Calu3 (cell line): ENCODE data around the gene GRIK1. TPM values are rescaled to one million over a fixed set of nuclear protein-coding genes. Genes with fewer than 3 reads are reported as not detected.

Experiments
- BruUV-seq: library from RNA; stranded (reverse); fragments of 400-500 nt; replicated peaks from 2 replicates; lab custom pipeline; 2021; lab: Mats Ljungman, UMichigan
- CTCF ChIA-PET: fragments of 300-600 bp; sonication (Branson Sonifier 250); formaldehyde crosslinking; loops from one replicate; lab custom pipeline; 2022; ENCODE audit warnings: antibody characterized with exemption; lab: Charles Lee
- DNase-seq: peaks from one replicate; pipeline ENCODE4 v3.0.0; 2022
- H3K27ac Mint-ChIP-seq: one replicate; pipeline ENCODE4 v1.8.0; 2022; ENCODE audit warnings: mixed read lengths; ENCODE audit not compliant: unreplicated experiment
- H3K27me3 Mint-ChIP-seq: one replicate; pipeline ENCODE4 v1.8.0; 2022; ENCODE audit warnings: mixed read lengths; ENCODE audit not compliant: unreplicated experiment
- H3K36me3 Mint-ChIP-seq: one replicate; pipeline ENCODE4 v1.8.0; 2022; ENCODE audit warnings: mild to moderate bottlenecking, moderate library complexity, mixed read lengths; ENCODE audit not compliant: insufficient read depth, unreplicated experiment
- H3K4me1 Mint-ChIP-seq: one replicate; pipeline ENCODE4 v1.8.0; 2022; ENCODE audit warnings: mild to moderate bottlenecking, low read depth, mixed read lengths; ENCODE audit not compliant: unreplicated experiment
- H3K4me3 Mint-ChIP-seq: one replicate; pipeline ENCODE4 v1.8.0; 2022; ENCODE audit warnings: mild to moderate bottlenecking, low read depth, moderate library complexity, mixed read lengths; ENCODE audit not compliant: unreplicated experiment
- H3K9me3 Mint-ChIP-seq: one replicate; pipeline ENCODE4 v1.8.0; 2022; ENCODE audit warnings: low read depth, mixed read lengths; ENCODE audit not compliant: unreplicated experiment
- intact Hi-C: fragments of 100-400 bp; cut with micrococcal nuclease; formaldehyde crosslinking; loops from one replicate; pipeline ENCODE4 v1.10.0; 2022; ENCODE audit not compliant: unreplicated experiment
- total RNA-seq: library from RNA; stranded (reverse); gene quantifications from 2 replicates; pipeline ENCODE4 v1.2.3, GENCODE V29; 2022
- TF ChIP-seq, protein P1 (sequence below): fragments of 200-600 bp; IDR thresholded peaks from one replicate; pipeline ENCODE4 v1.8.0; 2022; ENCODE audit warnings: antibody characterized with exemption; ENCODE audit not compliant: unreplicated experiment

GRIK1 gene
- total RNA-seq, 1 experiment from 2014 or later = not detected

DNA sequence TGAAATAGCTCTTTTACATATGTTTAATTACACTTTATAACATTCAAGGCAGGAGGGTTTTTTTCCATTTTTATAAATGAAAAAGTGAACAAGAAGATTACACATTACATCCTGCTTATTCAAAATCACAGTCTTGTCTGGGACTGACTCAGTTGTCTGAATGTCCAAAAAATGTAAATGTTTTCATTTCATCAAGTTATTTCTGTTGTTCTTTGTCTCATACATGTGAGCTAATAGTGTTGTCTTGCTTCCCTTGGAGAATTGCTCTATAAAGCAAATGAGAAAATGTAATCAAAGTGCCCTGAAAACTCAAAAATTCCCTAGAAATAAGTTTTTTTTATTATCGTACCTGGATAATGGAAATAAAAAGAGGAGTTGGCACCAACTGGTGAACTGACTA is 242.9 kb downstream of the GRIK1 start:
- CTCF ChIA-PET = no interaction called here
- peaks cover 4% of the 10 kb centered on the region for H3K9me3 Mint-ChIP-seq
- no peaks in the 10 kb centered on the region for H3K36me3 Mint-ChIP-seq
- intact Hi-C loops = no loop called here
- no peak overlapping the region for H3K27ac Mint-ChIP-seq
- DNase-seq = no peak
- H3K27me3 Mint-ChIP-seq = peaks cover 10% of the 10 kb centered on the region
- no peak overlapping the region for H3K4me3 Mint-ChIP-seq
- BruUV-seq = no TSS peak
- no peaks in the 10 kb centered on the region for H3K4me1 Mint-ChIP-seq
- TF ChIP-seq, protein P1, sequence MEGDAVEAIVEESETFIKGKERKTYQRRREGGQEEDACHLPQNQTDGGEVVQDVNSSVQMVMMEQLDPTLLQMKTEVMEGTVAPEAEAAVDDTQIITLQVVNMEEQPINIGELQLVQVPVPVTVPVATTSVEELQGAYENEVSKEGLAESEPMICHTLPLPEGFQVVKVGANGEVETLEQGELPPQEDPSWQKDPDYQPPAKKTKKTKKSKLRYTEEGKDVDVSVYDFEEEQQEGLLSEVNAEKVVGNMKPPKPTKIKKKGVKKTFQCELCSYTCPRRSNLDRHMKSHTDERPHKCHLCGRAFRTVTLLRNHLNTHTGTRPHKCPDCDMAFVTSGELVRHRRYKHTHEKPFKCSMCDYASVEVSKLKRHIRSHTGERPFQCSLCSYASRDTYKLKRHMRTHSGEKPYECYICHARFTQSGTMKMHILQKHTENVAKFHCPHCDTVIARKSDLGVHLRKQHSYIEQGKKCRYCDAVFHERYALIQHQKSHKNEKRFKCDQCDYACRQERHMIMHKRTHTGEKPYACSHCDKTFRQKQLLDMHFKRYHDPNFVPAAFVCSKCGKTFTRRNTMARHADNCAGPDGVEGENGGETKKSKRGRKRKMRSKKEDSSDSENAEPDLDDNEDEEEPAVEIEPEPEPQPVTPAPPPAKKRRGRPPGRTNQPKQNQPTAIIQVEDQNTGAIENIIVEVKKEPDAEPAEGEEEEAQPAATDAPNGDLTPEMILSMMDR = no peak

DNA sequence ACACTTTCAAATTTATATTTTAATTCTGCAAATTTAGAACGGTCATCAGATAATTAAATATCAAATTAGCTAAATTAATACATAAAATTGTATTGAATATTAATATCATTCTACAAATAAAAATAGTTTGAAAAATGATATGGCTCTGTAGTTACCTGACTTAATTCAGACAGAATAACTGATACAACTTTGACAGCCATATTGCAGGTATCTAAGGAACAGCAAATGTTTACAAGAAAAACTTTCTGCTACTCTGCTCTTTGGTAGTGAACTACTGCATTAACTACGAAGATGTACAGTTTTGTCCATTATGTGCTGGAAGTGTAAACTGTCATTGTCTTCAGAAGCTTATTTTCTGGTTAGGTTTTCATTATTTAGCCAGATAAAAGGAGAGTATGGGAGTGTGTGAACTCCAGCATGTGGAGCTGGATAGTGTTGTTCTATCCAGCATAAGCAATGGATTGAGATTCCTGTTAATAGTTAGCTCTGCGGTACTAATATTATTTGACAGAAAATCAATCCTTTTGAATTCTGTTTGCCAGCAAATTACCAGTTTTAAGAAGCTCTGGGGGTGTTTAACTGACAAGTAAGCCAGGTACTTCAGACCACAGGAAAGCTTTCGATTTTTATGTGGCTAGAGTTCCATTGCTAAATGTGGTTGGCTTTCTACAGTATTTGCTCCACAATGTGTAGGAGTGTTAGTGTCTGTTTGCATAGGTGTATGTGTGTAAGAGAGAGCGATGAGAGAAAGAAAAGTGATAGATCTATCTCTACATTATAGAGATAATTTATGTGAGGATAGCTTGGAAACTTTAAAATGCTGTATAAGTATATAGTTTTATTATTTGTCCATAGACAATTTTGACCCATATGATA is 247.9 kb downstream of the GRIK1 start:
- Mint-ChIP-seq H3K9me3 (no peaks in the 10 kb centered on the region), H3K27ac (no peak overlapping the region), H3K4me1 (no peaks in the 10 kb centered on the region), H3K27me3 (no peaks in the 10 kb centered on the region), H3K4me3 (no peak overlapping the region), H3K36me3 (no peaks in the 10 kb centered on the region)
- TF ChIP-seq, protein P1 = no peak
- DNase-seq = no peak
- no TSS peak for BruUV-seq
- intact Hi-C loops = no loop called here
- CTCF ChIA-PET = no interaction called here

DNA sequence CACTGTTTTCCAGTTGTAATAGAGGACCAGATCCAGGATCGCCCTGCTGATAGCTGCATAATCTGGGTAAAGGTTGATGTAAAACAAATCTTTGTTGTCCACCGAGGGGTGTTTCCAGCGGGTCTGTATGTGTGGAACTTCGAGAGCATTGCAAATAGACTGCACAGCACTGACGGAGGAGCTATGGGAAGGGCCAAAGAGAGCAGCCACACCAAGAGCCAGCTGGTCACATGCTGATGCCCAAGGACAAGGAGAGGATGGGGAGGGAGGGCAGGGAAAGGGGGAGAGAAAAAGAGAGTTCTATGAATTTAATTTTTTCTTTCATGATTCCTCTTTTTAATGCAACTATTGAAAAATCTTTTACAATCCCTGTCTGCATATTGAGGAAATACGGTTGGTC is 250.0 kb downstream of the GRIK1 start:
- Mint-ChIP-seq H3K36me3 (no peaks in the 10 kb centered on the region), H3K4me1 (no peaks in the 10 kb centered on the region), H3K27me3 (no peaks in the 10 kb centered on the region), H3K27ac (no peak overlapping the region), H3K9me3 (no peaks in the 10 kb centered on the region), H3K4me3 (no peak overlapping the region)
- DNase-seq = no peak
- TF ChIP-seq, protein P1 = no peak
- CTCF ChIA-PET = interaction anchor here (0.6 kb wide), 1 partner anchor 279 kb away, joined by 5 read pairs; no protein-coding TSS in a partner anchor
- intact Hi-C loops = no loop called here
- BruUV-seq = no TSS peak

DNA sequence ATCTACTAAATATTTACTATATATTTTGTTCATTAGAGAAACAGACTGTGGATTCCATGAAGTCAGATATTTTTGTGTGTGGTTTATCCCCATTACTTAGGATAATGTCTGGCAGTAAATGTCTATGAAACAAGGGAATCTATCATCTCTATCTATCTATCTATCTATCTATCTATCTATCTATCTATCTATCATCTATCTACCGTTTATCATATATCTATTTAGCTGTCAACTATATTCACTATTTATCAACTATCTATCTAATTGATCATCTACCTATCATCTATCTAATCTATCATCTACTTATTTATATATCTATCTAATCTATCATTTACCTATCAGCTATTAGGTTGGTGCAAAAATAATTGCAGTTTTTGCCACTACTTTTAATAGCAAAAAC is 255.7 kb downstream of the GRIK1 start:
- intact Hi-C loops = no loop called here
- no peaks in the 10 kb centered on the region for H3K4me1 Mint-ChIP-seq
- no peak overlapping the region for H3K27ac Mint-ChIP-seq
- no peaks in the 10 kb centered on the region for H3K27me3 Mint-ChIP-seq
- TF ChIP-seq, protein P1 = no peak
- no peaks in the 10 kb centered on the region for H3K36me3 Mint-ChIP-seq
- BruUV-seq = no TSS peak
- H3K9me3 Mint-ChIP-seq = no peaks in the 10 kb centered on the region
- no peak overlapping the region for H3K4me3 Mint-ChIP-seq
- CTCF ChIA-PET = no interaction called here
- no peak for DNase-seq
